Fibroblast of the aortic adventitia (primary cell): ENCODE results near the gene PLSCR3. TPM values are rescaled to one million over a fixed set of nuclear protein-coding genes. Genes with fewer than 3 reads are reported as not detected.

ENCODE experiments used
- DNase-seq: peaks from one replicate; pipeline ENCODE4 v3.0.0-alpha.2; 2010; ENCODE audit warnings: low read depth
- H3K4me3 ChIP-seq: 2 replicates; pipeline ENCODE4 v1.5.1; 2011; ENCODE audit warnings: low read depth, mild to moderate bottlenecking, control low read depth, low read length, moderate library complexity
- CTCF ChIP-seq: IDR thresholded peaks from 2 replicates; pipeline ENCODE4 v1.5.1; 2011; ENCODE audit warnings: mild to moderate bottlenecking, low read length, control low read depth, inconsistent platforms; ENCODE audit not compliant: insufficient read depth
- total RNA-seq: library from RNA; depleted of rRNA; stranded (reverse); fragments of >200 nt; gene quantifications from 2 replicates; pipeline ENCODE4 v1.2.3, GENCODE V29; 2012; ENCODE audit warnings: low replicate concordance

The PLSCR3 gene
- total RNA-seq, 1 donor = 26.9 TPM

GRCh38 chr17:7343250-7343649 is 51.1 kb downstream of the PLSCR3 start:
- no peak for TF ChIP-seq CTCF
- DNase-seq = no peak

GRCh38 chr17:7341842-7342241 is 52.5 kb downstream of the PLSCR3 start:
- no peak for DNase-seq
- H3K4me3 ChIP-seq = no peak overlapping the region
- TF ChIP-seq CTCF = no peak

More at GRCh38 chr17:7343250-7343649, 51.1 kb downstream of the PLSCR3 start:
- no peak overlapping the region for H3K4me3 ChIP-seq

DNA sequence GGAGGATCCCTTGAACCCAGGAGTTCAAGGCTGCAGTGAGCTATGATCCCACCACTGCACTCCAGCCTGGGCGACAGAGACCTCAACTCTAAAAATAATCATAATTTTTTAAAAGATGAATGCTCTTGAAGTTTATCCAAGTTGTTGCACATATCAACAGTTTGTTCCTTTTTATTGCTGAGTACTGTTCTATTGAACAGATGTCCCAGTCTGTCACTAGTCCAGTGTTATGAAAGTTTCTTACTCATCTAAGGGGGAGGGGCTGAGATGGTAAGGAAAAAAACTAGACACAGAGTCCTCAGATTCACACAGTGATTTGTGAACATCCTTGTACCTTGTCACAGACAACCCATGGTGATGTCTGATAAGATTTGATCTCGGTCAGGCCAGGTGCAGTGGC is 54.1 kb downstream of the PLSCR3 start:
- no peak for DNase-seq
- no peak overlapping the region for H3K4me3 ChIP-seq
- no peak for TF ChIP-seq CTCF

Other genes with a start within 250 kb of the PLSCR3 start
- 0.09 and 2.8 TPM in 2 replicates for gene ASGR1, start 215.2 kb downstream of the PLSCR3 start, total RNA-seq
- gene DLG4, start 174.7 kb downstream of the PLSCR3 start, total RNA-seq = 2.9 and 11.9 TPM in 2 replicates
- gene ACADVL, start 174.6 kb downstream of the PLSCR3 start, total RNA-seq = 136 and 210 TPM in 2 replicates
- gene DVL2, start 160.0 kb downstream of the PLSCR3 start, total RNA-seq = 67.7 and 102 TPM in 2 replicates
- gene PHF23, start 155.1 kb downstream of the PLSCR3 start, total RNA-seq = 26.7 and 40.3 TPM in 2 replicates
- gene GABARAP, start 152.1 kb downstream of the PLSCR3 start, total RNA-seq = 293 and 420 TPM in 2 replicates
- gene CTDNEP1, start 142.8 kb downstream of the PLSCR3 start, total RNA-seq = 15.3 and 41.2 TPM in 2 replicates
- gene ELP5, start 142.3 kb downstream of the PLSCR3 start, total RNA-seq = 31.6 and 35.6 TPM in 2 replicates
- 3.0 TPM in 1 of 2 replicates, not detected in the other for gene CLDN7, start 132.0 kb downstream of the PLSCR3 start, total RNA-seq
- gene SLC2A4, start 112.8 kb downstream of the PLSCR3 start, total RNA-seq = 0.18 TPM in 1 of 2 replicates, not detected in the other
- gene YBX2, start 99.9 kb downstream of the PLSCR3 start, total RNA-seq = not detected in 2 replicates
- 78.3 and 1,006 TPM in 2 replicates for gene EIF5A, start 86.9 kb downstream of the PLSCR3 start, total RNA-seq
- gene GPS2, start 79.2 kb downstream of the PLSCR3 start, total RNA-seq = 28.4 and 69.1 TPM in 2 replicates
- 17.4 and 17.7 TPM in 2 replicates for gene NEURL4, start 65.2 kb downstream of the PLSCR3 start, total RNA-seq
- 0.72 TPM in 1 of 2 replicates, not detected in the other for gene ACAP1, start 58.0 kb downstream of the PLSCR3 start, total RNA-seq
- 6.1 and 6.9 TPM in 2 replicates for gene KCTD11, start 42.4 kb downstream of the PLSCR3 start, total RNA-seq
- gene TMEM95, start 39.4 kb downstream of the PLSCR3 start, total RNA-seq = not detected in 2 replicates
- under 0.01 TPM in 1 of 2 replicates, not detected in the other for gene TNK1, start 13.4 kb downstream of the PLSCR3 start, total RNA-seq
- gene TMEM256, start 9.6 kb upstream of the PLSCR3 start, total RNA-seq = 21.7 and 43.7 TPM in 2 replicates
- gene NLGN2, start 13.3 kb upstream of the PLSCR3 start, total RNA-seq = 7.0 and 20.3 TPM in 2 replicates
- gene SPEM1, start 25.8 kb upstream of the PLSCR3 start, total RNA-seq = not detected in 2 replicates
- not detected in 2 replicates for gene SPEM2, start 31.1 kb upstream of the PLSCR3 start, total RNA-seq
- 0.25 TPM in 1 of 2 replicates, not detected in the other for gene SPEM3, start 34.3 kb upstream of the PLSCR3 start, total RNA-seq
- gene TMEM102, start 40.9 kb upstream of the PLSCR3 start, total RNA-seq = 1.6 and 2.2 TPM in 2 replicates
- gene FGF11, start 45.0 kb upstream of the PLSCR3 start, total RNA-seq = 0.36 and 1.7 TPM in 2 replicates
- gene CHRNB1, start 50.5 kb upstream of the PLSCR3 start, total RNA-seq = 4.7 and 6.1 TPM in 2 replicates
- 37.4 and 45.5 TPM in 2 replicates for gene ZBTB4, start 85.1 kb upstream of the PLSCR3 start, total RNA-seq
- gene SLC35G6, start 86.9 kb upstream of the PLSCR3 start, total RNA-seq = not detected in 2 replicates
- gene POLR2A, start 89.8 kb upstream of the PLSCR3 start, total RNA-seq = 72.9 and 74.1 TPM in 2 replicates
- gene TNFSF12, start 154.5 kb upstream of the PLSCR3 start, total RNA-seq = 10.1 and 14.5 TPM in 2 replicates
- gene TNFSF13, start 164.2 kb upstream of the PLSCR3 start, total RNA-seq = 1.1 and 1.4 TPM in 2 replicates
- 14.6 and 60.4 TPM in 2 replicates for gene SENP3, start 167.4 kb upstream of the PLSCR3 start, total RNA-seq
- 4.9 and 71.7 TPM in 2 replicates for gene CD68, start 185.1 kb upstream of the PLSCR3 start, total RNA-seq
- gene MPDU1, start 189.3 kb upstream of the PLSCR3 start, total RNA-seq = 32.3 and 127 TPM in 2 replicates
- 0.57 and 1.4 TPM in 2 replicates for gene SOX15, start 195.6 kb upstream of the PLSCR3 start, total RNA-seq
- 27.1 and 33.1 TPM in 2 replicates for gene FXR2, start 220.4 kb upstream of the PLSCR3 start, total RNA-seq
- gene SAT2, start 233.3 kb upstream of the PLSCR3 start, total RNA-seq = 34.5 and 82.2 TPM in 2 replicates
- 0.25 and 0.36 TPM in 2 replicates for gene SHBG, start 235.6 kb upstream of the PLSCR3 start, total RNA-seq